Stromal cell of bone marrow (primary cell): ENCODE measurements around the gene DPH1.

Experiments
- DNase-seq: peaks from one replicate; pipeline ENCODE4 v3.0.0-alpha.2; 2012; ENCODE audit warnings: low read depth

DPH1 gene

DNA sequence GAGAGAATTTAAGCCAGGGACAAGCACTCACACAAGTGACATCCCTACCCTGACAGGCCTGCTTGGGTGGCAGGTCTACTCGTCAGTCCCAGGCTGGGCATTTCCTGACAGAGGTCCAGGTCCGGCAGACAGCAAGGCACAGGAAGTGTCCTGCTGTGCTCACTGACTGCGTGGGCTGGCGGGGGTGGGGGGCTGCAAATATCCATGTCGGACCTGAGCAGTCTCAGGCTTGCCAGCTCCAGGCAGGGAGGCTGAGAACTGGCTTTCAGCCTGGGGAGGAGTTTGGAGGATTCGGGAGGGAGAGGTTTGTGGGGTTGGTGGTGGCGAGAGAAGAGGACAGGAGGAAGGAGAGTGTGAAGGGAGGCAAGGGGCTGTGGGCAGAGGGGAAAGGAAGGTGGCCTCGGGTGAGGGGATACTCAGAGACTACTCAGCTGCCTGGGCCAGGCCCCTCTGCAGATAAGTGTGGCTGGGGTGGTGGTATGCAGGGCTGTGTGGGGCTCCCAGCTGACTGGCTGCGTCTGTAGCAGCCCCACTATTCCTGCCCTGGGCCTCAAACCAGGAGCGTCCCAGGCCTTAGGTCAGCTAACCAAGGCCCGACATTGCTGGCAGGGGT, 32.7 kb downstream of the DPH1 start:
- DNase-seq: no peak

DNA sequence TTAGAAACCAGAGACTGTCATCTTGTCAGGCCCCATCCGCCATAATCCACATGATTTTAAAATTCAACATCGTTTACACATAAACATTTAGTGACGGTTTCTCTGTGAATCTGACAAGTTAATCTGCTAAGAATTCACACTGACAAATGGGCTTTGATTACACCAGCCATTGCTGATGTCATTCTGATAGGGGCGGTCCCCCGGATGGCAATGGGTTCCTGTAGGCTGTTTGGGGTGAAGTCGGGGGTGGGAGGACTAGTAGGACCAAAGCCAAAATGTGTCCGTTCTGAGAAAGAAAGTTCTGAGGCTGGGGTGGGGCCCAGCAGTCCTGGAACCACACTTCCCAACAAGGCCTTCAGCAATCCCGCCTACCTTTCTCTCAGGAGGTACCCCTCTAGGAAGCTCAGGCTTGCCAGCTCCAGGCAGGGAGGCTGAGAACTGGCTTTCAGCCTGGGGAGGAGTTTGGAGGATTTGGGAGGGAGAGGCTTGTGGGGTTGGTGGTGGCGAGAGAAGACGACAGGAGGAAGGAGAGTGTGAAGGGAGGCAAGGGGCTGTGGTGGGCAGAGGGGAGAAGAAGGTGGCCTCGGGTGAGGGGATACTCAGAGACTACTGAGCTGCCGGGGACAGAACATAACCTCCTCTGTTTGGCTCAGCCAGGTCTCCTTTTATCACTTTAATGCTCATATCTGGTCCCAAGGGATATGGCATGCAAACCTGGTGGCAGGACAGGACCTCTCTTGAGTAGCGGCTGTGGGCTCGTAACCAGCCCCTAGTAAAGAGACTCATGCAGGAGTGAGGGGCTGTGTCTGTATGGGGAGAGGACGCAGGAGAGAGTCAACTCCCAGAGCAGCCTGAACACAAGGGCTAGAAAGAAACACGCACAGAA, 33.6 kb downstream of the DPH1 start:
- DNase-seq: no peak

DNA sequence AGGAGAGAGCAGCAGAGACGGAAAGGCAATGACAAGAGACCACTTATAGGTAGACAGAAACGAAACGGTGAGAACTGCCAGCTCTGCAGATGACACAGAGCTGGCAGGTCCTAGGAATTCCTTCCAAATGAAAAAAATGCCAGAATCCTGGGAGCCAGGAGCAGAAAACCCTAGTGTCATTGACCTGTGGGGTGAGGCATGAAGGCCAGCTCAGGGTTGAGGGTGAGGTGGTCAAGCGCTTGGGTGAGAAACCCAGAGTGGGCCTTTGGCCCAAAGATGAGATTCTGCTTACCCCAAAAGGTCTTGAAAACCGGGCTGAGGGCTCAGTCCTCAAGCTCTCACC, 34.2 kb downstream of the DPH1 start:
- no peak for DNase-seq

DNA sequence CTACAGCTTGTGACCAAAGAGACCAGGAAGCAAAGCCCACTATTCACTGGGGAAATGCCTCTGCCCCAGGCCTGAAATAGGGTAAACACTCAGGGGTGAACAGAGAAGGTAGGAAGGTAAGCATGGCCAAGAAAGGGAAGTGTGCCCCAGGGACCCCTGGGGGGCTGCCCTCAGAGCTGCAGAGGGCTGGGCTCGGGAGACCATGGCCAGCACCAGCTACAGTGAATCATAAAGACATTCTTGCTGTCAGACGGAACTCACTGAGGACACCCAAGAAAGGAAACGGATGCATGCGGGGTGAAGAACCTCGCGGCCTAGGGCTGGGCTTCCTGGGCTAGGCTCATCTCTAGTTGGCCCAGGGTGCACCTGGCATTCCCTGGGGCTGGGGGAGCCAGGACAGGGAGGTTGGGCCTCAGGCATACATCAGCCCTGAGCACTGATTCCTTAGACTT, 34.6 kb downstream of the DPH1 start:
- DNase-seq: no peak

DNA sequence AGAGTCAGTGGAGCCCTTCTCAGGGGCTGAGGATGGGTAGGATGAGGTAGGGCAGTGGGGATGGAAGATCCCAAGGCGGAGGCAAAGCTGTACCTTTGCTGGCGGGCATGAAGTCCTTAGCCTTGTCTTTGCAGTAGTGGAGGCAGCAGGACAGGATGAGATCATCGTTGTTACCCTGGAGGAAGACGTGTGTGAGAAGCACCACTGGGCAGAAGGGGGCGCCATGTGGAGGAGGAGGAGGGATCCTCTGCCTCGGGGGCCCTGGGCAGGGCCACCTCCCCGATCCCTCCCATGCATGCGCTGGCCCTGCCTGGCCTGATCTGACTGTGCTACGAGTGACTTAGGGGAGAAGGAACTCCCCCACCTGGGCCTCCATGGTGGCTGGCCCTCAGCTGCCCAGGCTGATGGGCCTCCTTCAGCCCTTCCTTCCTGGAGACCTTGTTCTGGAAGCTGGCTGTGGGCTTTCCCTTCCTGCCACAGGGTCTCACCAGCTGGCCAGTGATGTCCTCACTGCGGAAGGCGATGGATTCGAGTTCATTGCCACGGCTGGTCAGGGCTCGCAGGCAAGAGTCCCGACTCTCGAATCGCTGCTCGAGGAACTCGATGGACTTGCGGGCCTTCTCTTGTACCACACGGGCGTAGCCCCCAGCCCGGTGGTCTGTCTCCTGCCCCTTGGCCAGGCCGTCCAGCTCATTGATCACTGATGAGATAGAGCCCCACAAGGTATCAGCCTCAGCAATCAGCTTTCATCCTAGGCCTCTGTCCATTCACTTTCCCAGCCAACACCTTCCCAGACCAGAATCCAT, 35.2 kb downstream of the DPH1 start:
- DNase-seq: no peak

DNA sequence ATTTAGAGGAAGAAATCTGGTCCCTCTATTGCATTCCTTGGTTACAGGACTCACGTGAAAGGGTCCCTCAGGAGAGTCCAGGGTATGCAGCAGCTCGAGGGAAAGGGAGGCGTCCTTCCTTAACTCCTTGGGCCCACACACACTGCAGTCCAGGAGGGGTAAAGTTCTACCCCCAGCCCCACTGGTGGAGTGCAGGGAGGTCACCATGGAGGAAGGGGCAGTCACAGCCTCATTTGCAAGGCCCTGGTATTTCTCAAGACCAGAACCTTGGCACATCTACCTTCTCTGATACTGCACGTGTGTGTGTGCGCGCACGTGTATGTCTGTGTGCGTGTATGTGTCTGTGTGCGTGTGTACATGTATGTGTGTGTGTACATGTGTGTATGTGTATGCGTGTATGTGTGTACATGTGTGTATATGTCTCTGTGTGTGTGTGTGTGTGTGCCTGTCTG, 36.0 kb downstream of the DPH1 start:
- DNase-seq: no peak

DNA sequence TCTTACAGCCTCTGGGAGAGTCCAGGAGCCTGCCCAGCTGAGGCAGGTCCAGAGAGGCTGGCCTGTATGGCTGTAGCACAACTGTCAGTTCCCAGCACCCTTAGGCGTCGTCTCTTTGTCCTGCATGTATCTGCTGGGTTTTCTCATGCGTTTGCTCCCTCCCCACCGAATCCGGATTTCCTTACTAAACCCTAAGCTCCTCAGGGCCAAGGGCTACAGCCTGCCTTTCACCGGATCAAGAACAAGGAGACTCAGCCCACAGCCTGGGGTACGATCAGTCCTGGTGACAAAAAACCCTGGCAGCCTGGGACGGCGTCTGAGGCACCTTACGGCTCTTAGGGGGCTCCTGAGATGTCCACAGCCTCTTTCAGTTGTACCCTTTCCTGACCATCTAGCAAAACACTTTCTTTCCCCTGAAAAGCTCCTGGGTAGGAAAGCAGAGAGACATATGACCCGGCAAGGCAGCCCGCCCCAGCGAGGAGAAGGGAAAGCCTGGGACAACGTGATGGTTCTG, 37.2 kb downstream of the DPH1 start:
- no peak for DNase-seq

DNA sequence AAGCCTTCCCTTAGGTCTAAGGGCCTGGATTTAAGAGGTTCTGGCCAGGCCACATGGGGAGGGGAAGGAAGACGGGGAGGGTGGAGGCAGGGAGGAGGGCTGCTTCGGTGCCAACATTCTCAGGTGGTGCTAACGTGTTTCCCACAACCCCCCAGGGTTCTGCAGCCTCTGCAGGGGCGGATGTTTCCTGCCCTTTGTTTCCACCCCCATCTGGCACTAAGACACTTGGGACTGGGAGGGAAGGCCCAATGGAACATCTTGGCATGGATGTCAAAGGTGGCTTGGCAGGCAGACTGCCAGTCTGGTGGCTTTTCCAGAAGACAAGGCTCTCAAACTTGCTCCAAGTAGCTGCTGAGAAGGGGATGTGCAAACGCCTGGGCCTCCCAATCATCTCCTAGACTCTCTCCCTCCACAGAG, 37.7 kb downstream of the DPH1 start:
- DNase-seq: no peak

DNA sequence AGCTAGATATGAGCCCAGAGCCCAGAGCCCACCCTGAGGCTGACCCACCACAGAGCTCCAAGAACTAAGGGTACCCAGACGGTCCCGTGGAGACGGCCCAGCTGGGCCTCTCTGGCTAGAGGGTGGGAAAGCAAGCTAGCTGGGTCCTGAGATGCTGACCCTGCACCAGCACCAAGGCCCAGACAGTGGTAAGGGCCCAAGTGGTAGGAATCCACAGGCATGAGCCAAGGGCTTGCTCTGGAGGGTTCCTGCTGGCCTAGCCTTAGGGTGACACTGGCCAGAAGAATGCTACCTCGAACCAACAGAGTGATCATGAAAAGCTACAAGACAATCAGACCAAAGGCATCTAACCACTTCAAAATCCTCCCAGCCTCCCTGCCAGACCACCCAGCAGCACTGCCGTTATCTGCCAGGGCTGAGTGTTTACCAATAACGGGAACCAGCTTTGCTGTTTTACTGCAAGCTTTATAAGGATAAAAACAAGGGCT, 38.1 kb downstream of the DPH1 start:
- no peak for DNase-seq

DNA sequence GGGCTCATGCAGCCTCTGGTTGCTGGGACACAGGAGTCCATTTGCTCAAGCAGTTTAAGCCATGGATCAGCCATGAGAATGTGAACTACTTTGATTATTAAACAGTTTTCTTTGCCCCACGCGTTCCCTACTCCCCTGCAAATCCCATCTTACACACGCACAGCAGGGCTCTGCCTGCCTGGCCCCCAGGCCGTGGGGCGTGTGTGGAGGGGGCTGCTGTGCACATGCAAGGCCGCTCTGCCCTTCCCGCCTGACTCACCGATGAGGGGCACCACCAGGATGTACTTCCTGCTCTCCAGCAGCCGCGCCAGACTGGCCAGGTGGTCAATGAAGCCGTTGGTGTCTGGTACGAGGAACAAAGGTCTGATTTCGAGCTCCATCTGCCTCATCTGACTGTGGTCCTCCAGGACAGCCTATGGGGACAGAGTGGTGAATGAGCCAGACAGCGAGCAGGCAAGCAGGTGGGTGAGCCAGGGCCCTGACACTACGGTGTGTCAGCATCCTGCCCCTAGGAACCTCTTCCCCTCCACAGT, 38.6 kb downstream of the DPH1 start:
- DNase-seq: no peak

DNA sequence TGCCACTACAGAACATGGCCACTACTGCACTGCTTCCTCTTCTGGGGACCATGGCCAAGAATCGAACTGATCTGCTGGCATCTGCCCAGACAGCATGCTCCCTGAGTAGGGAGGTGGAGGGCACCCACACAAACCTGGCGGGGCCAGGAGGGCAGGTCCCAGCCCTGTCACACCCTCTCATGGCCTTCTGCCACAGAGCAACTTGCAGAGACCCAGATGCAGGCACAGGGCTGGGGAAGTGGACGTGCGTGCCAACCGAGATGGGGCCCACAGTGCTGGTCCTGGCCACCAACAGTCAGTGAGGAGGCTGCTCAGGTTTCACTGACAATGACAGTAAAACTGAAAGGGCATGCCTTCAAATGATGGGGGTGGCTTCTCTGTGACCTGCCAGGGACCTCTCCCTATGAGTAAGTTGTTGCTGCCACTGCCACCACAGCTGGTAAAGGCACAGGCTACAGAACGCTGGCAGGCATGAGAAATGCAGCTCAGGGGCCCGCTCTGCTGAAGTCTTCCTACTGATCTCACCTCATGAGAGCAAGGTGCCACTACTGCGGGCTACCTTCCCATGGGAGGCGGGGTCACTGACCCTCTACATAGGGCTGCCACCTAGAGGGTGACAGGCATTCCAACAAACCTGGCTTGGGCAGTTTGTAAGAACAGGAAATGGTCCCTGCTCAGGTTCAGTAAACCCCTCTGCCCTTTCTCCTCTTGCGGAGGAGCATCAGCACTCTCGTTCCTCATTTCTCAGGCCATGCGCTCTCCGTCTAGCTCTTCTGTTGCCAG, 40.5 kb downstream of the DPH1 start:
- no peak for DNase-seq

DNA sequence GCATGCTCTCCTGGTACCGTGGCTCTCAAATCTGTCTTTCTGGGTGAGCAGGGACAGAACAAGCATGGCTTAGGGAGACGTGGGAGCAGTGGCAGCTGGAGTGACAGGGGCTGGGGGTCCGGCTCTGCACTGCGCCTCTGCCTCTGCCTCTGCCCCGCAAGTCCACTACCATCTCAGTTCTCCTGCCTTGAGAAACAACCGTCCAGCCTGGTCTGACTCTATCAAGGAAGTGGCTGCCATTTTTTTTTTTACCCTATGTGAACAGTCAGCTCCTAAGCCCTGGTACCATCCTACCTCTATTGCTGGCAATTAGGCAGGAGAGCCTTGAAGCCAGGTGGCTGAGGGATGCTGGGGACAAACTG, 41.1 kb downstream of the DPH1 start:
- no peak for DNase-seq

DNA sequence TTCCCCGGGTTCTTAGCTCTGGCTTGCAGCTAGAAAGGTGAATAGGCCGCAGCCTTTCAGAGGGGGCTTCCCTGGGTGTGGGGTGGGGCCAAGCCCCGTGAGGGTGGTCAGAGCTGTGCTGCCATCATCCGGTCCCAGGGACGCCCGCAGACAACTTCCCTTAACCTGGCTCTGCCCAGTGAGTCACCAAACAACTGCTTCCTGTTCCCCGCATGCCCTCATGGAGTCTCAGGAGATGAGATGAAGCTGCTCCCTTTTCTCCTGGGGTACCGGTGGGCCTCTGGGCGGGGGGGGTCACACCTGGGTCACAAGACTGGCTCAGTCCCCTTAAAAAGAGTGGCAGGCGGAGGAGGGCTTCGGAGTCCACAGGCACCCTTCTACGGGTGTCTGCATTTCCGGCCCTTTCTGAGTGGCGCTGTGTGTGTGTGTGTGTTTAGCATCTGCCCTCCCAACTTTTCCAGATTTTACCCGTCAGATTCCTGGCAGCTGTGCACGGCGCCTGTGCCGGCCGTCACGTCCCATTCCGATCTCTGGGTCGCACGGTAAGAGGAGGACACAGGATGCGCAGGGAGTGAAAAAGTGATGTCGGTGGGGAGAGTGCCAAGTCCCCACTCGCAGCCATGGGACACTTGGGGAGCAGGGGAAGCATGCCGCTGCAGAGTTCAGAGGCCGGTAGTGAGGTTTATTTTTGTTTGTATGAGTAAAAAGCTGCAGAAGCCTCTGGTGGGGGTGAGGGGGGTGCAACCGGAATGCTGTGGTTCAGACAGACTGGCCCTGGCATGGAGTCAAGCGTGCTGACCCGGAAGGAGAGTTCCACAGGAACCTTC, 41.7 kb downstream of the DPH1 start:
- DNase-seq: no peak

DNA sequence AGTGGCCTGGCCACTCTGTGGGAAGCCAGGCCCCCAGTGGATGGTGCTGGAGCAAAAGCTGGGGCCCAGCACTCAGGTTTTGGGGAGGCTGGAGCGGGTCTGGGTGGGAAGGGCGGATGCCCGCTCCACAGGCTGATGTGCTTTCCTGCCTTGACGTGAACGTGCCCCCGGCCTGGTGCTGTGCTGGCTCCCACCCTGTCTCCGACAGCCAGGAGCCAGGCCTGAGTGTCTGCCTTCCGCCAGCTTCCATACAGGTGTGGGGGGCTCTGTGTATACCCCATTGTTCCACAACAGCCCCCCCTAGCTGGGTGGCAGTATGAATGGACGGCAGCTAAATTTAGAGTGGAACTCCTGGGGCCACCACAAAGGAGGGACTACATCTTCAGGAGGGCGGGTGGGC, 45.0 kb downstream of the DPH1 start:
- DNase-seq: no peak

DNA sequence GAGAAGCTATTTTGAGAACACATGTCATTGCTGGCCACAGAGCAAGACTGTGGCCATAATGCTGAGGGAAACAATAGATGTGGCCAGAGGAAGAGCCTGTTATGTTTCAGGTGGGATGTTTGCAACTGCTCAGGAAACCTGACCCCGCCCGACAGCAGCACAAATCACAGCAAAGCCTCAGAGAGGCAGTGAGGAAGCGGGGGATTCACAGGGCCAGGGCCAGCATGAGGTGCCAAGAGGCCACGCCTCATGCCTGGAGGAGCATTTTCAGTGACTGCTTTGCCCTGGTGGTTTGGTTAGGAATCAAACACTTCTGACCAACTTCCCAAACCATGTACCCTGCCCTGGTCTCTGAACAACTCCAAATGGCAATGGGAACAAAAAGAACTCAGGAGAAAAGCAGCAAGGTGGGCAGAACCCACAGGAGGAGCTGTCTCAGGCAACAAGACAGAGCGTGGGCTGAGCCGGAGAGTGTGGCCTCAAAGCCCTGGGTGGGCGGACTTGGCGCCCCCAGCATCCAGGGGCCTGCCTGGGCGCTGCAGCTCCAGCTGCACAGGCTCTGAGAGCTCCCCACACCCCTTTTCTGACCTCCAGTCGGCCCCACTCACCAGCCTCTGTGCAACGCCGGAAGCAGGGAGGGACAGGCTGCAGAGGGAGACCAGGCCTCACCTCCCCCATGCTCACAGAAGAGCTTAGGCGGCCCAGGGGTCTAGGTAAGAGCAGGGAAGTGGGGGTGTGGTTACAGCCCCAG, 45.6 kb downstream of the DPH1 start:
- DNase-seq: no peak

DNA sequence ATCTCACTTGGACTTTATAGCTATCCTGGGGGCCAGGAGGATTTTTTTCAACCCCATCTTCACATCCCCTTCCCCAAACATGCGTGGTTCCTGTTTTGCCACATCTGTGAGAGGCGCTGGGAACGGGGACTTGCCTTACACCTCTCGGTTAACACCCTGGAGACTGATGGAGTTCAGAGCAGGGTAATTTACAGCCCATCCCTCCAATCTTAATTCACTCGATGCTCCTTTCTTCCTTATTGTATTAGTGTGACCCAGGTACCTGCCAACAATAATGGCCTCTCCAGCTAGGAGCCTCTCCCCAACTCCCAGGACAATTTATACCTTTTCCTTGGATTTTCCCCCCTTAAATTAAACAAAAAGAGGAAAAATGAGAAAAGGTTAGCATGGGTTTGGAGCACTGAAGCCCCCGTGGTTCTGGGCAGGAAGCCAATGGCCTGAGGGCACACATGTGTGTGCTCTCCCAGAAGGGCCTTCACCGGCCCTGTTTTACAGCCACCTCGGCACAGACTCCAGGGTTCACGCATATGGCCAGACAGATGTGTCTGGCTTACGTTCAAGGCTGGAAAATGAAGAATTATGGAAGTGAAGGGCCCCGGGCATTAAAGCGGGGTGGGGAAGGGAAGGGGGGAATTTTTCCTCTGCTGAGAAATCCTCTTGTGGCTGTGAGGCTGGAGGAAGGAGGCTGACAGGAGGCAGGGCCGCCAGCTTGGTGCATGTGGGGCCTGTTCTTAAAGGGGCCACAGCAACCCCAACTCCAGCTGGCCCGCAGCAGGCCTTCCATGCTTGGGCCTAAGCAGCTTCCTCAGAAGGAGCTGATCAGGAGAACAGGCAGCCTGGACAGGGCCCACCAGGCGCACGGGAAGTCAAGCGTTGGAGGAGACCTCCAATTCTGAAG, 46.4 kb downstream of the DPH1 start:
- no peak for DNase-seq

DNA sequence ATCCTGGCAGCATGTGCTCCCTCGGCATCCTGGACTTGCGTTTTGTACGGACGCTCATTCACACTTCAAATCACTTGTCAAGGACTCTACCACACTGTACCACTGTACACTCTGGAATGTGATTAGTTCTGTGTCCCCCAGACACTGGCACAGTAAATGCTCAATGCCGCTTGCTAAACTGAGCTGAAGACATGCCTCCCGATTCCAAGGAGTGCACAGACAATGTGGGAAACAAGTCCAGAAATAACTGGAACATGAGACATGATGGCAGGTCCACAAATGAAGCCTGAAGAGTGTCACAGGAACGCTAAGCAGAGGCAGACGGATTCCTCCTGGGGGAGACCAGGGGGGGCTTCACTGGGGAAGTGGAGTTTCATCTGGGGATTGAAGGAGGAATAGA, 47.1 kb downstream of the DPH1 start:
- no peak for DNase-seq

DNA sequence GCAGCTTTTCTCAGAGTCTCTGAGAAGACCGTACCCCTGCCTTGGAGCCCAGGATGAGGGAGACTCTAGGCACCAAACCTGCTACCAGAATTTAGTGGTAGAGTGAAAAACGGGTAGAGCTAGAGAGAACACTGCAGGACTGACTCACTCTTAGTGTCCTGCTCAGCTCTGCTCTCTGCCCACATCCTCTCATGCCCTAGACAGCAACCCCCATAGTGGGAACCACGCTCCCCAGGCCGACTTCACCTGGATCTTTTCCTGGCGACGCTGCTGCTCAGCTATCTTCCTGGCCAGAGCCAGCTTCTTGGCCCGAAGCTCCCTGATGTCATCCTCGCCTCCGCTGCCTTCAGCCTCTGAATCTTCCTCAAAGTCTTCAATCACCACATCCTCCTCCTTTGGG, 51.6 kb downstream of the DPH1 start:
- no peak for DNase-seq
